Measurements from ENCODE around the gene KCNJ16. TPM values are rescaled to one million over a fixed set of nuclear protein-coding genes. Genes with fewer than 3 reads are reported as not detected.

The KCNJ16 gene
- total and polyA plus RNA-seq, 2 experiments from 2014 or later, result not detected

DNA sequence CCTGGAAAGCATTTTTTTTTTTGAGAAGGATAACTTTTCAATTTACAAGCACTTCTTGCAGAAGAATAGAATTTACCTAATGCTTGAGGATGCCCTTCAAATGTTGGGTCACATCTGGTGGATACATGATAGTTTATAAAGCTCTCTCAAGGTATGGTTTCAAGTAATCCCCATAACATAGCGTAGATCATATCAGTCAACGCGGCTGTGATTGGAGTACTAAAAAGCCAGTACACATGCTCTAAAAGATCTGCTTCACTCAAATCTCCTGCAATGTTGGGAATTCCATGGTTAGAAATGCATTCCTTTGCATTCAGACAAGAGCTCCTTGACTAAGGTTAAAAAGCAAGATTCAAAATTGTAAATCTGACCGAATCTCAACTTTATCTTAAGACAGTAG is 3.9 kb upstream of the KCNJ16 start:
- no peaks in the 10 kb centered on the region for H3K36me3 ChIP-seq
- TF ChIP-seq, protein P1, sequence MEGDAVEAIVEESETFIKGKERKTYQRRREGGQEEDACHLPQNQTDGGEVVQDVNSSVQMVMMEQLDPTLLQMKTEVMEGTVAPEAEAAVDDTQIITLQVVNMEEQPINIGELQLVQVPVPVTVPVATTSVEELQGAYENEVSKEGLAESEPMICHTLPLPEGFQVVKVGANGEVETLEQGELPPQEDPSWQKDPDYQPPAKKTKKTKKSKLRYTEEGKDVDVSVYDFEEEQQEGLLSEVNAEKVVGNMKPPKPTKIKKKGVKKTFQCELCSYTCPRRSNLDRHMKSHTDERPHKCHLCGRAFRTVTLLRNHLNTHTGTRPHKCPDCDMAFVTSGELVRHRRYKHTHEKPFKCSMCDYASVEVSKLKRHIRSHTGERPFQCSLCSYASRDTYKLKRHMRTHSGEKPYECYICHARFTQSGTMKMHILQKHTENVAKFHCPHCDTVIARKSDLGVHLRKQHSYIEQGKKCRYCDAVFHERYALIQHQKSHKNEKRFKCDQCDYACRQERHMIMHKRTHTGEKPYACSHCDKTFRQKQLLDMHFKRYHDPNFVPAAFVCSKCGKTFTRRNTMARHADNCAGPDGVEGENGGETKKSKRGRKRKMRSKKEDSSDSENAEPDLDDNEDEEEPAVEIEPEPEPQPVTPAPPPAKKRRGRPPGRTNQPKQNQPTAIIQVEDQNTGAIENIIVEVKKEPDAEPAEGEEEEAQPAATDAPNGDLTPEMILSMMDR (IDR thresholded peaks at IDR 0.05; ENCODE audit: low read depth, low read length), result no peak
- H3K27me3 ChIP-seq, result no peaks in the 10 kb centered on the region
- H3K27ac ChIP-seq, result no peak overlapping the region
- H3K4me1 ChIP-seq (ENCODE audit: low read depth), result no peaks in the 10 kb centered on the region
- no peak overlapping the region for H3K4me3 ChIP-seq
- no peaks in the 10 kb centered on the region for H3K9me3 ChIP-seq (ENCODE audit: low read depth)
- DNase-seq (ENCODE audit: low read depth in 1 of 2, low spot score in 1 of 2), result no peak

DNA sequence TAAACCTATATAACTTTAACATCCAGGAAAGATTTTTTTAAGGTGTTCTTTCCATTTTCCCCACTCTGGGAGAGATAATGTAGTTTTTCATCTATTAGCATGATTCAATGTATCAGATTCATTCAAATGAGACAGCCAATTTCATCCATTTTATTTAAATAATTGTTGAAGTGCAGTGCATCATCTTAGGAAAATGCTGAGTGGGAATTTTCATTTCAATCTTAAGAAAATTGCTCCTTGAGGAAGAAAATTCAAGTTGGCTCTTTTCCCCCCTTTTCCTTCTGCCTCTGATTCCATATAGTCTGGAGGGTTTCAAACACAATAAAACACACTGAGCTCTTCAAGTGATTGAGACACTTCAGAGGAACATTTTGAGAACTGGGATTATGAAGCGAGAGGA is 3.4 kb upstream of the KCNJ16 start:
- no peaks in the 10 kb centered on the region for H3K27me3 ChIP-seq
- no peak for DNase-seq (ENCODE audit: low read depth in 1 of 2, low spot score in 1 of 2)
- TF ChIP-seq, protein P1 (IDR thresholded peaks at IDR 0.05; ENCODE audit: low read depth, low read length), result no peak

DNA sequence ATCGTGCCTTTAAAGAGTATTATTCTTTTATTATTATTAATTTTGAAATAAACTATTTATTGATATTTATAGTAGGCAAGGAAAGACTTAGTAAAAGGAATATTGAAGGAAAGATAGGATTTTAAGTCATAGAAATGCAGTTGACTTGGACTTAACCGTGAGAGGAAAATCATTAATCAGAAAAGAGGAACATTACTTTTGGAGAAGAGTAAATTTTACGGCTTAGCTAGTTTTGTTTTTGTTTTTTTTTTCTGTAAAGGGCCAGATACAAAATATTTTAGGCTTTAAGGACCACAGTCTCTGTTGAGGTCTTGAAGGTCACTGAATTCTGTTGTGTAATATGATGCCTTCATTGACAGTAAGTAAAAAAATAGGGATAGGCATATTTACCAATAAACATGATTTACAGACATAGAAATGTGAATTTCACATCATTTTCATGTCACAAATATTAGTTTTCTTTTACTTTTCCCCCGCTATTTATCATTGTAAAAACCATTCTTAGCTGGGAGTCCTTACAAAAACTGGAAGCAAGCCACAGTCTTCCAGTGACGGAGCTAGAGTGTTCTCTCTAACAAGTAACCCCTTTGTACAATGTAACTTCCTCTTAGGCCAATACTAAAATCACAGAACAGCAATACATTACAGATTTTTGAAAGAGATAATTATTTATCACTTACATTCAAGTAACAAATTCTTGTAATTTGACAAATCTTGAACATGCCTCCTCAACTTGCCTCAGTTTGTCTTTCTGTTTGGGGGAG is 2.3 kb upstream of the KCNJ16 start:
- TF ChIP-seq, protein P1 (IDR thresholded peaks at IDR 0.05; ENCODE audit: low read depth, low read length), result no peak
- no peak overlapping the region for H3K27ac ChIP-seq

More for the DNA sequence above, 3.4 kb upstream of the KCNJ16 start:
- Histone ChIP-seq H3K36me3 (no peaks in the 10 kb centered on the region), H3K9me3 (ENCODE audit: low read depth) (no peaks in the 10 kb centered on the region), H3K4me1 (ENCODE audit: low read depth) (no peaks in the 10 kb centered on the region), H3K4me3 (no peak overlapping the region), H3K27ac (no peak overlapping the region)

DNA sequence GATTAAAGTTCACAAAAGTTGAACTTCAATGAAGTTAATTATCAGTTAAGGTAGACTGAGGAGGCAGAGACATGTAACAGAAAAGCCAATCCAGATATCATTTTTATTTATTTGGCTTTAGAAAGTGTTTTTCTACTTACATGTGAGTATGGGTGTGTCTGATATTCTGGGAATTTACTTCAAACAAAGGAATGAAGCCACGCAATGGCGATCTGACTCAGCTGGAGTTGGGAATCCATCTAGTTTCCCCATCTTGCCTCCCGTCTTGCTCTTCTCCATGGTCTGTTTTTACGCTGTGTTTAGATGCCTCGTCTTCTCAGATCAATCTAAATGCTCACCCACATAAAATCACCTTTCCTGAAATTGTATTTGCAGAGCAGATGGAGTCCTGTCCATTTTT is 1.7 kb upstream of the KCNJ16 start:
- no peak for DNase-seq (ENCODE audit: low read depth in 1 of 2, low spot score in 1 of 2)
- Histone ChIP-seq H3K27me3 (no peaks in the 10 kb centered on the region), H3K9me3 (ENCODE audit: low read depth) (no peaks in the 10 kb centered on the region), H3K4me1 (ENCODE audit: low read depth) (no peaks in the 10 kb centered on the region), H3K36me3 (no peaks in the 10 kb centered on the region), H3K27ac (no peak overlapping the region), H3K4me3 (no peak overlapping the region)
- TF ChIP-seq, protein P1 (IDR thresholded peaks at IDR 0.05; ENCODE audit: low read depth, low read length), result no peak

More for the DNA sequence above, 2.3 kb upstream of the KCNJ16 start:
- Histone ChIP-seq H3K9me3 (ENCODE audit: low read depth) (no peaks in the 10 kb centered on the region), H3K36me3 (no peaks in the 10 kb centered on the region), H3K4me1 (ENCODE audit: low read depth) (no peaks in the 10 kb centered on the region), H3K27me3 (no peaks in the 10 kb centered on the region), H3K4me3 (no peak overlapping the region)
- DNase-seq (ENCODE audit: low read depth in 1 of 2, low spot score in 1 of 2), result no peak

DNA sequence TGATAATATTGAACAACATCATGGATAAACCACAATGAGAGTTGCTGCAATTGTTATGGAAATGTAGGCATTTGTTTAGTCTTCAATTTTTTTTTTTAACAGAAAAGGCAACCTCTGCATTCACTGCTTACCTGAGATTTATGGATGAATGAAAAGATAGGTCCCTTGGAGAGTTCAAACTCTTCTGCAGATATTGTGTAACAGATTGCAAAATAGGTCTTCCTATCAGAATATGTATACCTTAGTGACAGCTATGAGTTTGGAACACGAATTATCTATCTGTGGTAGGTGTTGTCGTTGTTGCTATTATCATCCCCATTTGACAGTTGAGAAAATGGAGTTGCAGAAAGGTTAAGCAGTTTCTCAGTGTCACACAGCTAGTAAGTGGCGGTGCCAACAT is 1.2 kb upstream of the KCNJ16 start:
- Histone ChIP-seq H3K9me3 (ENCODE audit: low read depth) (no peaks in the 10 kb centered on the region), H3K27ac (no peak overlapping the region), H3K4me1 (ENCODE audit: low read depth) (no peaks in the 10 kb centered on the region), H3K36me3 (no peaks in the 10 kb centered on the region), H3K27me3 (no peaks in the 10 kb centered on the region), H3K4me3 (no peak overlapping the region)
- DNase-seq (ENCODE audit: low read depth in 1 of 2, low spot score in 1 of 2), result no peak
- TF ChIP-seq, protein P1 (IDR thresholded peaks at IDR 0.05; ENCODE audit: low read depth, low read length), result no peak

All from cardiac muscle cell (in vitro differentiated cells and primary cell).